NCI-H1436 treated with DMSO at 0.1 percent for 48 hours (cell line): Measurements from ENCODE around the gene MYT1.

Experiments used
- DNase-seq: peaks from one replicate; lab custom pipeline; 2025; lab: John Stamatoyannopoulos, UW

MYT1 gene

DNA sequence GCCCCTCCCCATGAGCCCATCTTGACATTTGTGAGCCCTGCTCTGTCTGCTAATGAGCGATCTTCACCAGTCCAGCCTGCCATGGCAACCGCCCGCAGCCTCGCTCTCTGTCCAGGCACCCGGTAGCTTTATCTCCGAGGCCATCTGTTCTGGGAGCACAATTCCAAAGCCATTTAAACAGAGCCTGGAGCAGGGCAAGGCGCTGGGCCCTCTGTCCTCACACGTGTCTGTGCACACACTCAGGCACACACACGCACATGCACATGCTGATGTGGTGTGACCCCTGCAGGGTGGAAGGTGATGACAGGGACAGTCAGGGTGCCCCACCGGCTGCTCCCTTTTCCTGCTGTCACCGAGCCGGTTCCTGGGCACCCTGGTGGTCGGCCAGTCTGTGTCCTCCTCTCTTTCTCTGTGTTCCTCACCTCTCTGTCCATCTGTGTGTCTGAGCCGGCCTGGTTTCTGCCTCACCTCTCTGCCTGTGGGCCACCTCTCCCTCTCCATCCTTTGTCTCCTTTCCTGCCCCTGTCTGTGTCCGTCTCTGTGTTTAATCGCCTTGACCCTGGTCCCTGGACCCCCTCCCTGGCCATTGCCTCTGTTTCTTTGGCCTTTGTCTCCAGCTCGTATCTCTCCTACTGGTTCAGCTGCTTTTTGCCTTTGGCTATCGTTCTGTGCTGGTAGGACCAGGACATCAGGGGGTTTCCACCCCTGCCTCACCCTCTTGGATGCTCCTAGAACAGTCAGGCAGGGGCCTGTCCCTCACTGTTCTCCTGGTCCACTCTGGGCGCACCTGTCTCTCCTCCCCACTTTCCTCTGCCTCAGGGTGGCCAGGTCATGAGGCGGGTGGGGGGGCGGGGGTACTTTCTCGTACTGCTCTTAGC lies 8.8 kb upstream of the MYT1 start:
- no peak for DNase-seq

DNA sequence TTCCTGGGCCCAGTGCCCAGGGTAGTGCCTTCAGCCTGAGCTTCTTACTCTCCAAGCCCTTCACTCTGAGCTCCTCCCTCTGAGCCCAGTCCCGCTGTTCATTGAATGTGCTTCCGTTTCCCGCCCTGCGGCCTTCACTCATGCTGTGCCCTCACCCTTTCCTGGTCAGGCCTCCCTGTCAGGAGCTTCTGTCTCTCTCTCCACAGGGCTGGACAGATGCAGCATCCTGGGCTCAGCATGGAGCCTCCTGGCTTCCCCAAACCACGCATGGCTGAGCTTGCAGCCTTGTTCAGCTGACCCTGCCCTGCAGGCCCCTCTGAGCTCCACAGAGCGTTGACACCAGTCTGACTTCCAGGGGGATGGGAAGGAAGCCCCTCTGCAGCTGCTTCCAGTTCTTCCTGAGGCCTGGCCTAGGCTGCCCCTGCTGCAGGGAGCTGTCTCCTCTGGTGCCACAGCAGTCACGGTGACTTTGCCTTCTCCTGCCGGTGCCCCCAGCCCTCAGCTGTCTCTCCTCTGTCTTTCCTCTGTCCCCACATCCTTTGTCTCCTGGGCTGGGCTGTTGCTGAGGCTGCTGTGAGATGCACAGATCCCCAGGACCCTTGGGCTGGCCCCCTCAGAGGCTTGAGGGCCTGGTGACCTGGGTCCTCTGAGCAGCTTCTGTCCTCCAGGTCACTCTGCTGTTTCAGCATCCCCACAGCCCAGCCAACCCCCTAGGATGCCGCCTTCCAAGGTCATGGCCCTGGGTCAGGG lies 7.9 kb upstream of the MYT1 start:
- no peak for DNase-seq

DNA sequence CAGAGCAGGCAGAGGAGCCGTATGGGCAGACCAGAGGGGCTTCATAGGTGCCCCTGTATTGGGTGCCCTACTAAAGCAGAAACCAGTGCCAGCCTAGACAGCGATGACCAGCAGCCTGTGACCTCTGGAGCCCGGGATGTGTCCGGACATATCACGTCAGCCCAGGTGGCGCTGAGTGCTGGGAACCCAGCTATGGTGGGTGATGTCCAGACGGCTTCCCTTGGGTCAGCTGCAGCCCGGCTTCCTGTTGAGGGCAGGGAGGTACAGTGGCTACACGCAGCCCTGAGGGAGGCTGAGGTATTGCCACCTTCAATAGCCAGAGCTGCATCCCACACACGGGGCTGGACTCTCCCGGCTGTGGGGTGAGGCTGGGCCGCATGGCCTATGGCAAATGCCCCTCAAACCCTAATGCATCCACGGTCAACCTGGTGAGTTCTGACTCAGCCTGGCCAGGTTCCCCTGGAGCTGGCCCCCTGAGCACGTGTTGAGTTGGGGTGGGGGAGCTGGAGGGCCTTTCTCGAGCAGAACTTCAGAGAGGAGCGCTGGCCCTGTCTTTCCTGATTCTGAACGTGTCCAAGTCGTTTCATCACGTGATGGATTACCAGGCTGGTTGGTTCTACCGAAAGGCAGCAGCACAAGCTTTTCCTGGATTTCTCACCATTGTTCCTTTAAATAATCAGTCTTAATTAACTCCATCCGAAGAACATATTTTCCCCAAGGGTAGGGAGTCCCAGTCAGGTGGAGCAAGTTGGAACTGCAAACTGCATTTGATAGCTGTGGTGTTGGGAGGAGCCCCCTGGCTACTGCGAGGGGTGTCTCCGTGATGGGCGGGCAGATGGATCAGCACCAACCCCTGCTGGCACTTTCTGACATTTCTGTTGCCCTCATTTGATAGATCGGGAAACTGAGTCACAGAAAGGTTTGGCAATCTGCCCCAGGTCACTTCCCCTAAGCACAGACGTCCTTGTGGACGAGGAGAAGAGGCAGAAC lies 7.1 kb upstream of the MYT1 start:
- no peak for DNase-seq

DNA sequence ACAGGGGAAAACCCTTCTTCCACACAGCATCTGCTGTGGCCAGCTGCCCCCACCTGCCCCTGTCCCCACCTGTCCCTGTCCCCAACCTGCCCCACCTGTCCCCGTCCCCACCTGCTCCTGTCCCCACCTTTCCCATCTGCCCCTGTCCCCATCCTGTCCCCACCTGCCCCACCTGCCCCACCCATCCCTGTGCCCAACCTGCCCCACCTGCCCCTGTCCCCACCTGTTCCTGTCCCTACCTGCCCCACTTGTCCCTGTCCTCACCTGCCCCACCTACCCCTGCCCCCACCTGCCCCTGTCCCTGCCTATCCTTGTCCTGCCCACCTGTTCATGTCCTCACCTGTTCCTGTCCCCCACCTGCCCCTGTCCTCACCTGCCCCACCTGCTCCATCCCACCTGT lies 6.4 kb upstream of the MYT1 start:
- DNase-seq, result no peak

DNA sequence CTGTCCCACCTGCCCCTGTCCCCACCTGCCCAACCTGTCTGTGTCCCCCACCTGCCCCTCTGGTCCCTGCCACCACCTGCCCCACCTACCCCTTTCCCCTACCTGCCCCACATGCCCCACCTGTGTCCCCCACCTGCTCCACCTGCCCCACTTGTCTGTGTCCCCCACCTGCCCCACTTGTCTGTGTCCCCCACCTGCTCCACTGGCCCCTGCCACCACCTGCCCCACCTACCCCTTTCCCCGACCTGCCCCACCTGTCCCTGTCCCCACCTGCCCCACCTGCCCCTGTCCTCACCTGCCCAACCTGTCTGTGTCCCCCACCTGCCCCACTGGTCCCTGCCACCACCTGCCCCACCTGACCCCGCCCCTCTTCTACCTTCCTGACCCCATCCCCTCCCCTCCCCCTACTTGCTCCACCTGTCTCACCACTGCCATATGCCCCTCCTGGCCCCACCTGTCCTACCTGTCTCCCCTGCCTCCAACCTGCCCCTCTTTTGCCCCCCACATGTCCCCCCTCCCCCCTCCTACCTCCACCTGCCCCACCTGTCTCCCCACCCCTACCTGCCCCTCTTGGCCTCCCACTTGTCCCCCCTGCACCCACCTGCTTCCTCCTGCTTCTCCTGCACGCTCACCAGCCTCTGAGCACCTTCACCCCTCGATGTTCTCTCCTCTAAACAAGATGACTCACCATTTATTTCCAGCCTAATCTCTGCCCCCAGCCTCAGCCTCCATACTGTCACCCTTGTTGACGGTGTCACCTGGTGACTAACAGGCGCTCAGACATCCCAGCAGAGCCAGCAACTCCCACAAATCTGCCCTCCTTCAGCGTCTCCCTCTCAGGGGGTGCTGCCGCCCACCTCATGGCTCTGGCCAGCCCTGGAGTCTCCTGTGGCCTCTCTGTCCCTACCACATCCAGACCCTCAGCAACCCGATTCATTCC lies 5.6 kb upstream of the MYT1 start:
- no peak for DNase-seq

DNA sequence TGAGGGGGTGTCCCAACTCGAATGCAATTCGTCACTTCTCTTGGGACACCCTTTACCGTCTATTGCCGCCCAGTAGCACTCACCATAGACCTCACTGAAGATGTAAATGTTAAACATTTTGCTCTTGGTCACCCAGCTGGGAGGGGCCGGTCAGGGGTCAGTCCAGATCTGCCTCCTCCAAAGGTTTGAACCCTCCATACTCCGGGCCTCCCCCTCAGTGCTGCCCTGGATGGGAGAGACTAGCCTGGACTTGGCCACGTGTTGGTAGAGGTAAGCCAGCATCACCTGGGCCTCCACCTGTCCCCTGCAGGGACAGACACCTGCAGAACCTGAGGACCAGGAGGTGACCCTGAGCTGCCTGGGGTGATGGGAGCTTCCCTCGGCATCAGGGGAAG lies 5.0 kb upstream of the MYT1 start:
- DNase-seq, result no peak

DNA sequence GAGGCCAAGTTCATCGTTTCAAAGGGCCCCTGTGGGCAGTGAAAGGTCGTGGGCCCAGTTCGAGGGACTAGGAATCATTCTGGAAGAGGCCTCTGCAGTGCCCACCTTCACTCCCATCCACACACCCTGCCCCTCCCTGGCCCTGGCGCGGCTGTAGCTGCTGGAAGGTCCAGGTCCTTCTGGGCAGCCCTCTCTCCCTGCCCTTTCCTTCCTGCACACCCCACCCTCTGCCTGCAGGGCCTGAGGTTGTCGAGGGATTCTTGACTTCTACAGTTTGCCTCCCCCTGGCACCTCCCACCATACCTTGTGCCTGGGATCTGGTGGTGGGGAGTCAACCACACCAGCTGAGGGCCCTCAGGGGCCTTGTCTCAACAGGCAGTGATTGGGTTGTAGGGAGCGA lies 4.5 kb upstream of the MYT1 start:
- no peak for DNase-seq

DNA sequence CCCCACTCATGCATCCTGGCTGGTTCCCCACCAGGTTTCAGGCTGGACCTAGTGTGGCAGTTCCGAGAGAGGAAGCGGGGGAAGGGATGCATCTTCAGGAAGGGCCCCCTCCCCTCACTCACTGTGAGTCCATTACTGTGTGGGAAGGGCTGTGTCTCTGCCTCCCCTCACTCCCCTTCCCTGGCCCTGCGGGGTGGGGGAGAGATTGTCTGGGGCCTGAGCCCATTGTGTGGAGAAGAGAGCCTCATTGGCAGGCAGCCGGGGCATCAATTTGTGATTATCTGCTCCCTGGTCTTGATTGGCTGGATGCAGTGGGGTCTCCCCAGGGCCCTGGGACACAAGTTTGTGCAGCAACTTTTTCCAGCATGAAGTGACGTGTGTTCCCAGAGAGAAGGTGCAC lies 4.1 kb upstream of the MYT1 start:
- DNase-seq, result no peak

DNA sequence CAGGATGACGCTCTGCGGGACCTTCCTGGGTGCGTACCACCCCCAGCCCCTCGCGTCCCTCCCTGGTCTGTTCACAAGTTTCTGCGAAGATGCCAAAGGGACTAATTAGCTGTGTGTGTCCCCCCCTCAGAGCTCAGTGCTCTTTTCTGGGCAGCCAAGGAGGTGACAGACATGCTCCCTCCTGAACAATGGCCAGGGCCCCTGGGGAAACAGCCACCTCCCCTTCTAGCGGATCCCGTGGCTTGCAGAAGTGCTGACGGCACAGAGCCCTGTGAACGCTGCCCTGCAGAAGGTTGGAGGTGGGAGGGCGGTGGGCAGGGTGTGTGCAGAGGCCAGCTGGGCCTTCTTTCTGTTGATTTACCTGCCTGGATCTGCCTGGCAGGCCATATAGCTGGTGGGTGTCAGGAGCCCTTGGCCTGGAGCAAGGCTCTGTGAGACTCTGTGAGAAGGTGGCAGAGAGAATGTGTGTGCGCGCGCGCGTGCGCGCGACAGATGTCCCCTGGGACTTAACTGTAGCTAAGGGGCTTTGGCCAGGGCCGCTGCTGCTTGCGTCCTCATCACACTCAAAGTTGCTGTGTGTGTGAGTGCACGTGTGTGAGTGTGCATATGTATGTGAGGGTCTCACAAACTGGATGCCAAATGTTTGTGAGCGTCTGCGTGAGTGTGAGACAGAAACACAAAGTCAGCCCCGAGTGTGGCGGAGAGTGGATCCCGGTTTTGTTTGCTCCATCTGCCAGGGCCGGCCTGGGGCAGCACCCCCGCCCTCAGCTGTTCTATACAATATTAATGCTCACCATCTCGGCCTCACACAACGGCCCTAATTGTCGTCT lies 3.5 kb upstream of the MYT1 start:
- no peak for DNase-seq

DNA sequence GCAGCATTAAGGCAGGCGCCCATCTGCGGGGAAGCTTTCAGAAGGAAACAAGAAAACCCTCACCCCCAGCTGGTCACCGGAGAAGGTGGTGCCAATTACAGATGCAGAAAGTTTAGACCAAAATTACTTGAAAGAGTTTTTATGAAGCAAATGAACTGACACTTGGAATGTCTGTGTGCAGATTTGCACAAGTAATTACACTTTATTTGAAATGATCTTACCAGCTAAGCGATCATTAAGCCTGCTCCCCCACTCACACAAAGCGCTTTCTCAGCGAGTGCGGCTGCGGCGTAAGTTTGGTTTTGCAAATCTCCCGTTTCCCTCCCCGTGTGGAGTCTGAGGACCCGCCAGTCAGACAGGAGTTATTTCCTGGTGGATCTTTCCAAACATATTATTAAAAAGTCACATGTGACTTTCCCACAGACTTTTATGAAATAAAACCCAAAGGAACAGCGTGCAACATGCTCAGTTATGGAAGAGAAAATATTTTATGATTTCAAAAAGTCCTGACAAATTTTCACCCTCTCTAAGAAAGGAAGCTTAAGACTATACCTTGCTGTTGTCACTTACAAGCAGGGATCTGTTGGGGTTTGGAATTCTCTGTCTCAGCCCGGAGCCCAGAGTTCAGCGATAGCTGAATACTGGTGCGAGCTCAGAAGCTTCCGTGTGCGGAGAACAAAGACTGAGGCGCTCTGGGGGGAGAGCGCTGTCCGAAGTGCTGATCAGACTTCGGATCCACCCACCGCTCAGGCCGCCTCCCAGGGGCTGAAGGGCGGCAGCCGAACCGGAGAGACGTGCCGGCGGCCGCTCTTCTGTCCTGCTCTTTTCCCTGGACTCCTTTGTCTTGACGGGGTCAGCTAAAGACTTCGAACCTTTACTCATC lies 2.7 kb upstream of the MYT1 start:
- DNase-seq, result no peak

DNA sequence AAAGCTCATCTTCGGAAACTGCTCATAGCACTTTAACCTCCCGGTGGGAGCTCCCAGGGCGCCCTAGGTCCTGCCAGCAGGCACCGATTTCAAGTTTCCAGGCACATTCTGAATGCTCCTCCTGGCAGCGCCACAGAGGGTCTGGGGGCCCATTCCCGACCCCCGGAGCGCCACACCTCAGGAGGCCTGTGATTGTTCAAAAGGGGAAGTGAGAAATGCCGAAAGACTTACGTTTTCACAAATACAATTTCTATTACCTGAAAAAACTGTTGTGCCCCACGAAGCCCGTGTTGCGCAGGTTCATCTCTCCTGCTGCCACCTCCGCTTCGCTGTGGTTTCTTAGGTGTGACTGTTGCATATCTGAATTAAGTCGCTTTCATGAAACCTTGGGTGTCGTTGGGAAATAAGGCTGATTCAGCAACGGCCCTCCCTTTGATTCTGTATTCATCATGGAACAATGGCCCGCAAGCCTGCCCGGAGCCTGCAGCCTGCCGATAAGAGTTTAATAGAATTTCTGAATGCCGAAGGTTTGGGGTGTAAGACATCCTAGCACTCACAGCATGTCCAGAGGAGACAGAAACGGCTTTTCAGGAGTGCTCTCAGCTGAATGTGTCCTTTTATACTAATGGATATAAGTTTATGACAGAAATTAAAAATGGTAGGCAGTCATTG lies 1.9 kb upstream of the MYT1 start:
- DNase-seq, result no peak

DNA sequence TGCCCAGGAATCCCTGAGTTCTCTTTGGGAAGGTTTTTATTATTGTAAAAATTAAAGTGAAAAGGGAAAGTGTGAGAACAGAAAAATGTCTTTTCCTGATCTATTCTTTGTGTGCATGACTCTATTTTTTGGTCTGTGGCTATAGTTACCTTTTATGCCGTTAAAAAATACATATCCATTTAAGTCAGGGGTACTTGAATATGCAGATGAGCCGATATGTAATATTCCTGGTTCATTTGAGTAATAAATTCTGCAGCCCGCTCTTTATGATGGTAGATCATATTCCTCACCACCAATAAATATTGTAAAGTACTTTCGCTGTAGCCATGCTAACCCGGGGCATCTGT lies 503 bp upstream of the MYT1 start:
- no peak for DNase-seq

DNA sequence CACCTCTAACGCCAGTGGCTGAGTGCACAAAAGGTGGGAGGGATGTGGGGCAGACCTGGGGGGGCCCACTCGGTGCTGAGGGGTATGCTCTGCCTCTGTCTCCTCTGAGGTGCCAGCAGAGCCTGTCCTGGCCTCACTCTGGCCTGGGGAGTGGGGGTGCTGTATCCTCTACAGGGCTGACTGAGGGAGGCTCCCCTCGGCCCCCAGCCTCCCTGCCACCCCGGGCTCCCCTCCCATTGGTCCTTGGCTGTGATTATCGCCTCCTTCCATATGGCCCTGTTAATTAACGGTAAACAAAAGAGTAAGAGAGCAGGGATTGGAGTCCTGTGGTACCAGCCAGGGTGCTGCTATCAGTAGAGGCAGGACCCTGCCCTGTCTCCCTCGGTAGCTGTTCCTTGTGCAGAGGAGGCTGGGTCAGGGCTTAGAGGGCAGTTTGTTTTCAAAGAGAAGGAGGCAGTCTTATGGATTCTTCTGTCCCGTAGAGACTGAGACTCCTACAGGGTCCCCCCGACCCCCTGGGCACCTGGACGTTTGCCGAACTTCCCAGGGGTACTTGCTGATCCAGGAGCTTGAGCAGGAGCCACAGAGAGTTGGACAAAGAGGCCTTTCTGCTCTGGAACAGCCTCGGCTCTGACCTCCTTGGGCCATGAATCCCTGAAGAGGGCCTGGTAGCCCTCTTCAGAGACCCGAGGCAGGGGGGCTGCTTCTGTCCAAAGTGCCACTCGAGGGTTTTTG lies 1.8 kb downstream of the MYT1 start:
- no peak for DNase-seq

DNA sequence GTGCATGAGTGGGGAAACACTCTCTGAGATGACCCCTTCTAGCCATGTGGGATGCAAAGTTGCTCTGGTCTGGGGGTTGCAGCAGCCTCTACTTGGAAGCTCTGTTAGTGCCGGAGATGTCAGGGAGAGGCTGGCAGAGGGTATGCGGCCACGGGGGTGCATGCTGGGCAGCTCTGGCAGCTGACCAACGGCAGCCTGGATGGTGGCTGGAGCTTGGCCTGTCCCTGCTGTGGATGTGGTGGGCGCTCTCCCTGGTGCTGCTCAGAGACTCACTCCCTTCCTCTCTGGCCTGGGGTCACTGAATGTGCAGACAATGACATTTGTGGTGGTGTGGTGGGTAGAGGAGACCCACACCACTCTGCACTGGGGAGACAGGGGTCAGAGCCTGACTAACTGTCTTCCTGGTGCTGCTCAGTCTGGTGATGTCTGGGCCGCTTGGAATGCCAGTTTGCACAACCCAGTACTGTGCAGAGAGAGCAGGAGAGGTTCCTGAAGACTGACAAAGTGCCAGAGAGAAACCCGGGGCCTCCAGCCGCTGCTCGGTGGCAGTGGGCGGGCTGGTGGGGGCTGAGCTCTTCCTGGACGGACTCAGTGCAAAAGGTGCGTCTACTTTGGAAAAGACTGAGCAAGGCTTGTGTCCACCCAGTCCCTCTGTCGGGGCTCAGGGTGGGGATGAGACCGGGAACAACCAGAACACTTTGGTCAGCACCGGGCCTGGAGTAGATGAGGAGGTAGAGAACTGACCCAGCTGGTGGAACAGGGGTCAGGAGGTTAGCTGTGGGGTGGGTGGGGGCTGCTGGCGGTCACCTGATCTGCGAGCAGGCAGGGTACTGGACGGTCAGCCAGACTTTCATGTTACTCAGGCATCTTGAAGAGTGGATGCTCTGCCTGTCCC lies 2.7 kb downstream of the MYT1 start:
- DNase-seq, result no peak

DNA sequence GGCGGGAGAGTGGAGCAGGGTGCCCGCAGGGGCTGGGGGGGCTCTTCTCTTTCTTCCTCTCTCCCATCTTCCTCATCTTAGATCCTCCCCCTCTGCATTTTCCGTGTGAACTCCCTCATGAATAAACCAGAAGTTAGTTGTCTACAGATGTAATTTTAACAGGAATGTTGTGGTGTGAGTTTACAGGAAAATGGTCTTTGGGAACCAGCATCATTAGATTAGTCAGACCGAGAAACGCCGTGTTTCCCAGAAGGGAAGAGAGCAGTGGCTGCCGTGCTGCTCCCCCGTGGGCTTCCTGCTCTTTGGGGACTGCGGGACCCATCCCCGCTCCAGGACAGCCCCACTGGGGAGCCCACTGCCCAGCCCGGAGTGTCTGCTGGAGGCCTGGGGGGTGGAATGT lies 3.4 kb downstream of the MYT1 start:
- DNase-seq, result no peak

DNA sequence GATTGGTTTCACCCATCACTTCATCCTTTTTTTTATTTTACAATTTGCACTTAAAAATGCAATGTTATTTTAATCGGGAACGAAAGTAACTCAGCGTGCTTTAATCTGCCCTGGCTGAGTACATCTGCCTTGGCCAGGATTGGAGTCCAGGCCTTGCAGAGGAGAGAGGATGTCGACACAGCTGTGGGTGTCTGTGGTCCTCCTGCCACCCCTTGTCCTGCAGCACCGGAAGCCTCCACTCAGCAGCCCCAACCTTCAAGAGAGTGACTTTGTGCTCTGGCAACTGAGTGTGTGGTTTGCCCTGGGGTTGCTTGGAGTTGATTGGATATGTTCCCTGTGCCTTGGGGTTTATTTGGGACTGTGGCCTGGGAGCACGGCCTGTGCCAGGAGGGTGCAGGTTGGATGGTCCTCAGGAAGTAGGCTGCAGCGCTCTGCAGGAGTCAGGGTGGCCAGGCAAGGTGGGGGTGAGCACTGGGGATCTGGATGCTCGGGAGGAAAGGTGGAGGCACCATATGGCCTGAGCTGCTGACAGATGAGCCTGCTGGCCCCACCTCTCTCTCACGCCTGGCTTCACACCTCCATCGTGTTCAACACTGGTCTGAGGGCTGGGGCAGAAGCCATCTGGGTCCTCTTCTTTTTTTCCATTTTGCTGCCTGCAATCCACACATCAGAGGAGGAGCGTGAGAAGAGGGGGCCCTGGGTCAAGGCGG lies 4.3 kb downstream of the MYT1 start:
- no peak for DNase-seq
